T follicular helper cell (primary cell): ENCODE data around the gene STIL.
"Not testable (repeated sequence)": the region's sequence is repeated elsewhere in the genome, so short reads cannot be mapped to it uniquely, and the experiment has no call there.

Experiments used
- DNase-seq: peaks from one replicate; pipeline ENCODE4 v3.0.0-alpha.2; 2020; ENCODE audit warnings: low read depth
- total RNA-seq, 2 experiments: gene quantifications; one replicate each; lab custom pipeline; 2026; lab: John Stamatoyannopoulos, UW

STIL gene
- 3.6 to 9.9 reads per million in 2 experiments for total RNA-seq

- peak; percentile 93 for DNase-seq
These were observed at the start of gene STIL for GRCh38 chr1:47313915-47314664. STIL (minus strand) TSS chr1:47314147; CDS start chr1:47310319, 3,828 bp downstream.

DNA sequence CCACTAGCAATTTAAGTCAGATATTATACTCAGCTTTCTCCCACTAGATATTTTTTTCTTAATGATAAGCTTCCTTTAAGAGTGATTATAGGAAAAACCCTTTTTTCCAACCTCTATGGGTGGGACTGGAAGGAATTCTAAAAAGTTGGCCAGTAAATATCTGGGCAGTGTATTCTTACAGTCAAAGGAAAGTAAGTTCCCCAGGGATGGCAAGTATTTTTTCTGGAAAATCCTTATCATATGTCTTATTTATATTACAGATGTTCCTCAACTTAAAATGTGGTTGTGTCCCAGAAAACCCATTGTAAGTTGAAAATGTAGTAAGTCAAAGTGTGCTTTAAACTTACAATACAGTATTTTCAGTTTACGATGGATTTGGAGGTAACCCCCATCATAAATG is 48.9 kb upstream of the STIL start:
- no peak for DNase-seq

GRCh38 chr1:47361380-47361779 is 47.4 kb upstream of the STIL start:
- DNase-seq = no peak

GRCh38 chr1:47351305-47351704 is 37.4 kb upstream of the STIL start:
- no peak for DNase-seq

GRCh38 chr1:47348246-47348645 is 34.3 kb upstream of the STIL start:
- DNase-seq = no peak

- no peak for DNase-seq
These were observed 33.8 kb upstream of the STIL start for GRCh38 chr1:47347735-47348134.

- DNase-seq = not testable (repeated sequence)
These were observed 33.0 kb upstream of the STIL start for GRCh38 chr1:47346979-47347378.

GRCh38 chr1:47340227-47340626 is 26.3 kb upstream of the STIL start:
- DNase-seq = no peak

DNA sequence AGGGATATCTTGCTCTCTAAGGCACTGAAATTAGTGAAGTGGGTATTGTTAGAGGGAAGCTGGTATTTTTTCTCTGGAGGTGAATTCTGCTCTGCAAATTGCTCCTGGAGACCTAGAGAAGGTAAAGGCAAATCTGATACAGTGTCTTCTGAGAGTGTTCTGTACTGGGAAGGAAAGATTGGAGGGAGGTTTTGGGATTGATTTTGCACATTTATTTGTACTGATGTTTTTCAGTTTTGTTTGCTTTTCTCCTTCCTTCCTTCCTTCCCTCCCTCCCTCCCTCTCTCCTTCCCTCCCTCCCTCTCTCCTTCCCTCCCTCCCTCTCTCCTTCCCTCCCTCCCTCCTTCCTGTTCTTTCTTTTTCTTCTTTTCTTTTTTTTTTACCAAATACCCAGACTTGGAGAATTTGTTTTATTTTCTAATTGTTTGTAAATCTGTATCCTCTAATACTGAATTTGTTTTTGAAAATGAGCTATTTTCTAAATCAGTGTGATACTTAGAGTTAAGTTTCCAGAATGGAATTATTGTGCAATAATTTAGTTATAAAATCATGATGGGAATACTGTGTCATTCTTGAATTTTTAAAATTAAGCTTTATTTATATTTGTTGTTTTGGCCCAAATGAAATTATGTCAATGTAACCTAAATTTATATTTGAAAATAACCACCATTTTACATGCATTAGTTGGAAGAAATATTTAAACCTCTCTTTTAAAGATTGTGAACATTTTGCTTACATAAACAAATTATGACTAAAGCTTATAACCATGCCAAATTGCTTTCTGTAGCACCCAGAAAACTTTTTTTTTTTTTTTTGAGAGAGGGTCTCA is 24.5 kb upstream of the STIL start:
- DNase-seq = no peak

GRCh38 chr1:47337350-47337749 is 23.4 kb upstream of the STIL start:
- DNase-seq = no peak

GRCh38 chr1:47334765-47335435 is 21.0 kb upstream of the STIL start:
- DNase-seq = no peak

- peak; percentile 61 for DNase-seq
These were observed 20.2 kb upstream of the STIL start for GRCh38 chr1:47333922-47334764.

DNA sequence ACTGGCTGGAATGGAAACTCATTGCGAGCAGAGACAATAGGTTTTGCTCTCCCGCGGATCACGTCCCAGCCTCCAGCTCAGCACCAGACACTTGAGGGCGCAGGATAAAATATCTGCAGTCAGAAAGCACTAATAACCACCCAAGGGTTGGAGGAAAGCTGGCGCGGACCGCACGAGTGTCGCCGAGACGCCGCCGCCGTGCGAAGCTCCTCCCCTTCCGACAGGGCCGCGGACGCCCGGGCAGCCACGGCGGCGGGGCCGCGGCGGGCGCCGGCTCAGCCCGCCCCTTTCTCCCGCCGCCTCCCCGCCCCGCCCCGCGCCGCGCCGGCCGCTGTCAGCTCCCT is 19.6 kb upstream of the STIL start, which contains the start of gene CMPK1:
TSS of gene CMPK1 (plus strand) at position 213 of the 344 bp plus-strand sequence. CDS start 156 bp downstream, outside the sequence.
- peak; percentile 66 for DNase-seq

GRCh38 chr1:47332779-47333577 is 19.0 kb upstream of the STIL start:
- DNase-seq = no peak

DNA sequence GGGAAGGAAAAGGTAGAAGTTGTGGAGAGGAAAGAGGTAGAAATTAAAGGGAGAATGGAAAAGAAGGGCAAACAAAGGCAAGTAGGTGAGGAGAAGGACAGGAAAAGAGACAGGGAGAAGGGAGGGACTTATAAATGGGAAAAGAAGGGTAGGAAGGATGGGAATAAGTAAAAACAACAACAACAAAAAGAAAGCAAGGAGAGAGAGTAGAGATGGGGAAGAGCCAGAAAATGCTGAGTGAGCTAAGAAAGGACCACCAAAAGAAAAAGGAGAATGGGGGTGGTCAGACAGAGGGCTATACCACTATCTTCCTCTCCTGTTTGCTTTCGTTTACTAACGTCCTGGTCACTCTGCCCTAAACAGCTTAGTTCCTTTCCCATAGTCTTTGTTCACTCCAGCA is 17.9 kb upstream of the STIL start:
- no peak for DNase-seq

DNA sequence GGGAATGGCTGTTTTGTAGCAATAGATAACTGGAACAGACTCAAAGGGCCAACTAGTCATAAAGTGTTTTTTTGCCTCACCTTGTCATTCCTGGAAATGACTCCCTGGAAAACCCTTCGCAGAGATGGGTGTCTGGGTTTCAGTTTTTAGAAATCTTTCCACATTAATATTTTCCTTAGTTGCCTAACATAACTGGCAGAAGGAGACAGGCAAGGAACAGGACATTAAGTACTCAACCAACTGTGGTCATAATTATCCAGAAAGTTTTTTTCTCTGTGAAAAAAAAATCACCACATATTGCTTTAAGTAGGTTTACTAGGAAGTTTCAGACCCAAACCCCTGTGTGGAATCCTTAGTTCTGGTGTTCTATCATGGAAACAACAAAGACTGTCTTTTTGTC is 16.3 kb upstream of the STIL start:
- no peak for DNase-seq

GRCh38 chr1:47328992-47329391 is 15.0 kb upstream of the STIL start:
- no peak for DNase-seq

DNA sequence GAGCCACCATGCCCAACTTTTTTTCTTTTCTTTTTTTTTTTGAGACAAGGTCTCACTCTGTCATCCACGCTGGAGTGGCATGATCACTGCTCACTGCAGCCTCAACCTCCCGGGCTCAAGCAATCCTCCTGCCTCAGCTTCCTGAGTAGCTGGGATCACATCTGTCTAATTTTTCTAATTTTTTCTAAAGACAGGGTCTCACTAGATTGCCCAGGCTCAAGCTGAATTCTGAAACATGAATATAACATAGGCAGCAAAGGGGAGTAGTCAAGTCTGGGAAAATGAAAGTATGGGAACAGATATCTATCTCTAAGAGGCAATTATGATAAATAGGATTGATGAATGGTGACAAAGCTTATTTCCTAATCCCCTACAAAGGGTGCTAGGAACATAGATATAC is 12.3 kb upstream of the STIL start:
- no peak for DNase-seq

DNA sequence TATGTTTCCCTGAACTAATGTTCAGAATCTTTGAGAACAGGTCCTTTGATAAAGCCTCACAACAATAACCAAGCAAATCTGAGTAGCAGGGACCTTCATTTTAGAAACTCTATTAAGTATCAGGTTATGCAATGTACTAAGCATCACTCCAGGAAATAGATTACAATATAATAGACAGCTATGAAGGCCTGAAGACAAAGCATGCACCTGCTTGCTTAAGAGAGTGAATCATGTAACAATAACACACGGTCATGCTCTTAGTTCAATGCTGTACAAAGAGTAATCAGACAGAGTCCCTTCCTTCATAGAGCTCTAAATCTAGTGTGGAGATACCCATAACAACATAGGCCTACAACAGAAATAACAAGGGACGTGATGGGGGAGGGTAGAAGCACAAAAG is 11.6 kb upstream of the STIL start:
- no peak for DNase-seq

DNA sequence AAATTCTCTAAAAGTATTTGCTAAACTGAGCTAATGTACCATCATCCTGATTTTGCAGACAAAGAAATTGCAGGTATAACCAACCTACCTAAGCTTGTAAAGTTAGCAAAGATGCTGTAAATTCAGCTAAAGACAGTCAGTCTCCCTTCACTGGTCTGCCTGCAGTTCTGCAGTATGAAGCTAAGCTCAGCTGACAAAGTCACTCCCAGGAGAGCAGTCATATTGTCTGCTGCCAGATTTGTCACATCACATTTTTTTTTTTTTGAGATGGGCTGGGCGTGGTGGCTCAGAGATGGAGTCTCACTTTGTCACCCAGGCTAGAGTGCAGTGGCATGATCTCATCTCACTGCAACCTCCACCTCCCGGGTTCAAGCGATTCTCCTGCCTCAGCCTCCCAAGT is 10.7 kb upstream of the STIL start:
- no peak for DNase-seq

GRCh38 chr1:47323599-47324031 is 9.7 kb upstream of the STIL start:
- no peak for DNase-seq
